GM18505 (cell line): ENCODE data around the gene CD4.
A peak's percentile ranks its signal among the peaks of the same experiment; 100 is the strongest.

Source experiments
- ATAC-seq: cut with Tn5 transposase; IDR thresholded peaks from one replicate; pipeline ENCODE4 v1.9.1; 2021; ENCODE audit not compliant: unreplicated experiment
- POLR2A ChIP-seq: IDR thresholded peaks from 4 replicates; pipeline ENCODE4 v1.6.1; 2011; ENCODE audit warnings: borderline replicate concordance; ENCODE audit not compliant: insufficient read depth, insufficient read length; ENCODE audit errors: extremely low read depth

The CD4 gene

DNA sequence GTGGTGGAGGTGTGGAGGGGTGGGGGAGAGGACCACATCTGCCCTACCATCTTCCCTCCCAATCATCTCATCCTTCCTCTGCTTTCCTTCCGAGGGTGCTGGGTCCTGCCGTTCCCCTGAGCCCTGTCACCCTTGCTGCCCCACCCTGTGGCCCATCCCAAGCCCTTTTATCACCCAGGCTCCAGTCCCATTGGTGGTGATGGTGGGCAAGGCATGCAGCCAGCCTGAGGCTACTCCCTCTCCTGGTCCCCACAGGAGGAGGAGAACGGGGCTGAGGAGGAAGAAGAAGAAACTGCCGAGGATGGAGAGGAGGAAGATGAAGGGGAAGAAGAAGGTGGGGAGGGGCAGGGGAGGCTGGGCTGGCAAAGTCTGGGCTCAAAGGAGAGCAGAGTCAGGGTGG, 19.7 kb upstream of the CD4 start:
- no peak for ATAC-seq

GRCh38 chr12:6770094-6770493, 19.2 kb upstream of the CD4 start:
- TF ChIP-seq POLR2A: no peak
- no peak for ATAC-seq

More for the DNA sequence above, 19.7 kb upstream of the CD4 start:
- no peak for TF ChIP-seq POLR2A

- ATAC-seq: no peak
- TF ChIP-seq POLR2A: no peak
Measured at GRCh38 chr12:6770600-6770999, 18.7 kb upstream of the CD4 start.

- ATAC-seq: no peak
- no peak for TF ChIP-seq POLR2A
Measured at GRCh38 chr12:6771091-6771495, 18.2 kb upstream of the CD4 start.

GRCh38 chr12:6771509-6772330, 17.6 kb upstream of the CD4 start:
- no peak for ATAC-seq
- TF ChIP-seq POLR2A: no peak

- no peak for ATAC-seq
- TF ChIP-seq POLR2A: peak; percentile 42
Measured at GRCh38 chr12:6772331-6772695, 17.0 kb upstream of the CD4 start, which contains the start of gene LAG3. LAG3 (plus strand) TSS chr12:6772520; CDS start chr12:6772853, 333 bp downstream.

DNA sequence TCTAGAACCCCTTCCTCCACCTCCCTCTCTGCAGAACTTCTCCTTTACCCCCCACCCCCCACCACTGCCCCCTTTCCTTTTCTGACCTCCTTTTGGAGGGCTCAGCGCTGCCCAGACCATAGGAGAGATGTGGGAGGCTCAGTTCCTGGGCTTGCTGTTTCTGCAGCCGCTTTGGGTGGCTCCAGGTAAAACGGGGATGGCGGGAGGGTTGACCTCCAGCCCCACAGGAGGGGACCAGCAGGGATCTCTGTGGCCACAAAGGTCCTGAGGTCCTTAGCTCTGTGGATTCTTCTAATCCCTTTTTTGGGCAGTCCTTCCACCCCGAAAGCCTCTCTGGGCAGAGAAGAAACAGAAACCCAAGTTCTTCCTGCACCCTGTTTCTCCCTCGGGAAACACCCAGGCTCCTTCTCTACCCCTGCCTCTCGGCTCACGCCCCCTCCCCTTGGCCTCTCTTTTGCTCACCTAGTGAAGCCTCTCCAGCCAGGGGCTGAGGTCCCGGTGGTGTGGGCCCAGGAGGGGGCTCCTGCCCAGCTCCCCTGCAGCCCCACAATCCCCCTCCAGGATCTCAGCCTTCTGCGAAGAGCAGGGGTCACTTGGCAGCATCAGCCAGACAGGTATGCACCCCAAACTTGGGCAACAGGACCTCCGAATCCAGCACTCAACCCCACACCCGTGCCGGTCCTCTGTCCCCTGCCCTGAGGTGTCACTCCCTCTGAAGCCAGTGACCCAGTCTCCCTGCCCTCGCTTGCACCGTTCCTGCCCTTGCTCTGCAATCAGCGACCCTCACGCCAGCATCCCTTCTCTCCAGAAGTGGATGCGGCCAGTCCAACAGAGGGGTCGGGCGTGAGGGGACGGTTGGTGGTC, 16.4 kb upstream of the CD4 start:
- no peak for ATAC-seq
- TF ChIP-seq POLR2A: no peak

DNA sequence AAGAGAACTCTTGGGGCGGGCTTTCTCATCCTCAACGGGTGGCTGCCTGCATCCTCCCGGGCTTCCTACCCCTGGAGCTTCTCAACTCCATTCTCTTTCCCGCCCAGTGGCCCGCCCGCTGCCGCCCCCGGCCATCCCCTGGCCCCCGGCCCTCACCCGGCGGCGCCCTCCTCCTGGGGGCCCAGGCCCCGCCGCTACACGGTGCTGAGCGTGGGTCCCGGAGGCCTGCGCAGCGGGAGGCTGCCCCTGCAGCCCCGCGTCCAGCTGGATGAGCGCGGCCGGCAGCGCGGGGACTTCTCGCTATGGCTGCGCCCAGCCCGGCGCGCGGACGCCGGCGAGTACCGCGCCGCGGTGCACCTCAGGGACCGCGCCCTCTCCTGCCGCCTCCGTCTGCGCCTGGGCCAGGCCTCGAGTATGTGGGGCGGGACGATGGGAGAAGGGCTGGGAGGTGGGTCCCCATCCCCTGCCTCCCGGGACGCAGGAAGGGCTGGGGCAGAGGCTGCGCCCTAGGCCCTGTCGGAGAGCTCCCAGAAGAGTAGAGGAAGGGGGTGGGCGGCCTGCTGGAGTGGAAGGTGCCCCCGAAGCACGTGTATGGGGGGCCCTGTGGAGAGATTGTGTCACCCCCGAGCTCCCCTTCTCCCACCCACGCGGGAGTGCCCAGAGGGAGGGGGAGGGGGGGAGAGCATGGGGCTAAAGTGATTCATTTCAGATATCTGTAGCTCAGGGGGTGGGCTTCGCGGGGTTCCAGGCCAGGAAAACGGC, 15.6 kb upstream of the CD4 start:
- no peak for TF ChIP-seq POLR2A
- no peak for ATAC-seq

DNA sequence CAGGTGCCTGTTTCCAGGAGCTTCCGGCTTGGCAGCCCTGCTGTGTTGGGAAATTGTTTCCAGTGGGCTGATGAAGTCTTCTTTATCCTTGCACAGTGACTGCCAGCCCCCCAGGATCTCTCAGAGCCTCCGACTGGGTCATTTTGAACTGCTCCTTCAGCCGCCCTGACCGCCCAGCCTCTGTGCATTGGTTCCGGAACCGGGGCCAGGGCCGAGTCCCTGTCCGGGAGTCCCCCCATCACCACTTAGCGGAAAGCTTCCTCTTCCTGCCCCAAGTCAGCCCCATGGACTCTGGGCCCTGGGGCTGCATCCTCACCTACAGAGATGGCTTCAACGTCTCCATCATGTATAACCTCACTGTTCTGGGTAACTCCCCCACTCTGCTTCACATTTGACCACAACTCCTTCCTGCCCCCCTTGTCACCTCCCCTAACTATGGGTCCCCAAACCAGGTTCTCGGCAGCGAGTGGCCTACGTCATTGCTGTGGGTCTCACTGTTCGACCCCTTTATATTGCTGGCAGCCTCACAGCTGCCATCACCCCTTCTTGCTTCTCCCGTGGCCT, 14.7 kb upstream of the CD4 start:
- TF ChIP-seq POLR2A: no peak
- ATAC-seq: no peak

GRCh38 chr12:6775185-6776174, 13.8 kb upstream of the CD4 start:
- TF ChIP-seq POLR2A: no peak
- no peak for ATAC-seq

DNA sequence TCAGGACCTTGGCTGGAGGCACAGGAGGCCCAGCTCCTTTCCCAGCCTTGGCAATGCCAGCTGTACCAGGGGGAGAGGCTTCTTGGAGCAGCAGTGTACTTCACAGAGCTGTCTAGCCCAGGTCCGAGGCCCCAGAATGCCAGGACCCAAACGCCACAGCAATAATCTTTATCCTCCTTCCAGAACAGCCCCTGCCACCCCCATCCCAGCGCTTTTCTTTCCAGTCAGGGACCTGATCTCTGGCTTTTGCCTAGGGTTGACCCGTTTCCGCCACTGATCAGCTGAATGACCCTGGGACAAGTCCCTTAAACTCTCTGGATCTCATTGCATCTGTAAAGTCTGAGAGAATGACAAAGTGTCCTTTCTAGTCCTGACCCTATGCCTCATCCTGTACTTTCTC, 11.9 kb upstream of the CD4 start:
- ATAC-seq: no peak
- no peak for TF ChIP-seq POLR2A

DNA sequence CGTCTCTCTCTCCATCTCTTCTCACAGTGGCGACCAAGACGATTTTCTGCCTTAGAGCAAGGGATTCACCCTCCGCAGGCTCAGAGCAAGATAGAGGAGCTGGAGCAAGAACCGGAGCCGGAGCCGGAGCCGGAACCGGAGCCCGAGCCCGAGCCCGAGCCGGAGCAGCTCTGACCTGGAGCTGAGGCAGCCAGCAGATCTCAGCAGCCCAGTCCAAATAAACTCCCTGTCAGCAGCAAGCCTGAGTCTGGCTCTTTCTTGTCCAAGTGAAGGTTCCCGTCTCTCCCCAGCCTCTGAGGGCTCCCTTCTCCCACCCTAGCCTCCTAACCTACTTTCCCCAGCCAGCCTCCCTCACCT, 11.1 kb upstream of the CD4 start:
- ATAC-seq: no peak
- TF ChIP-seq POLR2A: no peak
